ENCODE data around the gene PEAK1. TPM values are rescaled to one million over a fixed set of nuclear protein-coding genes. Genes with fewer than 3 reads are reported as not detected.

PEAK1 gene
- total and polyA plus RNA-seq, 2 donors (not counting 3 experiments of a cell fraction or from before 2014, with no cell fraction given) = 17.9 to 91.9 TPM

DNA sequence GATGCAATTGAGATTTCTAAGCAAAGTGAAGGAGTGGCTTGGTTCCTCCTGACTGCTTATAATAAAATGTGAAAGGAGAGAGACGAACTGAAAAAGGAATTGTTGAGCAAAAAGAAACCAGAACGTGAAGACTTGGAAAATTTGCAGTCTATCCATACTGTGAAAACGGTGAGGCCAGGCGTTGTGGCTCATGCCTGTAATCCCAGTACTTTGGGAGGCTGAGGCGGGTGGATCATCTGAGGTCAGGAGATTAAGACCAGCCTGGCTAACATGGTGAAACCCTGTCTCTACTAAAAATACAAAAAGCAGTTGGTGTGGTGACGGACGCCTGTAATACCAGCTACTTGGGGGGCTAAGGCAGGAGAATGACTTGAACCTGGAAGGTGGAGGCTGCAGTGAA lies 292.3 kb downstream of the PEAK1 start:
- intact Hi-C loops (cut with micrococcal nuclease) (no loop called here), dilution Hi-C loops (cut with MboI; ENCODE audit: extremely low pct_ligation_motif_present, low sequenced_read_pairs) (no loop called here)
- Histone ChIP-seq H3K4me2 (ENCODE audit: insufficient read depth, low read length) (no peak overlapping the region), H3K36me3 (ENCODE audit: control insufficient read depth in 2 of 2, extremely low read depth in 1 of 2, insufficient read depth in 2 of 2, low read length in 2 of 2) (no peaks in the 10 kb centered on the region), H3K9ac (replicated peaks; ENCODE audit: extremely low read depth, insufficient read depth, low read length) (no peak overlapping the region), H3K9me1 (replicated peaks; ENCODE audit: control insufficient read depth, extremely low read depth, insufficient read depth, low read length) (no peaks in the 10 kb centered on the region), H2AFZ (ENCODE audit: low read depth, low read length) (no peak overlapping the region), H3K9me3 (replicated peaks; ENCODE audit: control insufficient read depth, insufficient read depth, low read length) (no peaks in the 10 kb centered on the region), H3K79me2 (ENCODE audit: control insufficient read depth, insufficient read depth, low read length) (no peaks in the 10 kb centered on the region), H3K4me1 (ENCODE audit: control insufficient read depth, extremely low read depth, insufficient read depth, low read length) (no peaks in the 10 kb centered on the region), H3K27ac (ENCODE audit: insufficient read depth, low read depth, low read length) (no peak overlapping the region), H3K27me3 (ENCODE audit: control insufficient read depth in 2 of 2, insufficient read depth in 2 of 2, low read length in 2 of 2) (no peaks in the 10 kb centered on the region), H3K4me3 (replicated peaks in 1 of 3; ENCODE audit: insufficient read depth in 1 of 3, low read depth in 1 of 3, low read length in 3 of 3) (no peak overlapping the region), H4K20me1 (replicated peaks; ENCODE audit: control insufficient read depth, extremely low read depth, insufficient read depth, low read length) (peaks cover 2% of the 10 kb centered on the region)
- FAIRE-seq = no peak
- POLR2A ChIA-PET = no interaction called here
- TF ChIP-seq POLR2AphosphoS5 (IDR thresholded peaks at IDR 0.05; ENCODE audit: insufficient read depth, low read depth, low read length) (no peak), EZH2 (IDR thresholded peaks at IDR 0.05; ENCODE audit: borderline replicate concordance, low read depth, low read length, severe bottlenecking) (no peak), POLR2A (IDR thresholded peaks at IDR 0.05; ENCODE audit: low read depth, low read length) (no peak), JUN (IDR thresholded peaks at IDR 0.05; ENCODE audit: borderline replicate concordance, insufficient read depth, insufficient read length, low read depth) (no peak), MYC (IDR thresholded peaks at IDR 0.05; ENCODE audit: low read depth, low read length) (no peak), GATA2 (IDR thresholded peaks at IDR 0.05; ENCODE audit: insufficient read depth, insufficient read length, low read depth, low read length) (no peak), FOS (IDR thresholded peaks at IDR 0.05; ENCODE audit: borderline replicate concordance, insufficient read depth, low read length) (no peak)
- TF ChIP-seq, protein P1, sequence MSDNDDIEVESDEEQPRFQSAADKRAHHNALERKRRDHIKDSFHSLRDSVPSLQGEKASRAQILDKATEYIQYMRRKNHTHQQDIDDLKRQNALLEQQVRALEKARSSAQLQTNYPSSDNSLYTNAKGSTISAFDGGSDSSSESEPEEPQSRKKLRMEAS (IDR thresholded peaks at IDR 0.05; ENCODE audit: insufficient read depth, insufficient read length) = no peak
- TF ChIP-seq, protein P2, sequence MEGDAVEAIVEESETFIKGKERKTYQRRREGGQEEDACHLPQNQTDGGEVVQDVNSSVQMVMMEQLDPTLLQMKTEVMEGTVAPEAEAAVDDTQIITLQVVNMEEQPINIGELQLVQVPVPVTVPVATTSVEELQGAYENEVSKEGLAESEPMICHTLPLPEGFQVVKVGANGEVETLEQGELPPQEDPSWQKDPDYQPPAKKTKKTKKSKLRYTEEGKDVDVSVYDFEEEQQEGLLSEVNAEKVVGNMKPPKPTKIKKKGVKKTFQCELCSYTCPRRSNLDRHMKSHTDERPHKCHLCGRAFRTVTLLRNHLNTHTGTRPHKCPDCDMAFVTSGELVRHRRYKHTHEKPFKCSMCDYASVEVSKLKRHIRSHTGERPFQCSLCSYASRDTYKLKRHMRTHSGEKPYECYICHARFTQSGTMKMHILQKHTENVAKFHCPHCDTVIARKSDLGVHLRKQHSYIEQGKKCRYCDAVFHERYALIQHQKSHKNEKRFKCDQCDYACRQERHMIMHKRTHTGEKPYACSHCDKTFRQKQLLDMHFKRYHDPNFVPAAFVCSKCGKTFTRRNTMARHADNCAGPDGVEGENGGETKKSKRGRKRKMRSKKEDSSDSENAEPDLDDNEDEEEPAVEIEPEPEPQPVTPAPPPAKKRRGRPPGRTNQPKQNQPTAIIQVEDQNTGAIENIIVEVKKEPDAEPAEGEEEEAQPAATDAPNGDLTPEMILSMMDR (IDR thresholded peaks at IDR 0.05; ENCODE audit: extremely low read depth in 1 of 2, insufficient read depth in 1 of 2, low read depth in 1 of 2, low read length in 2 of 2) = no peak
- no TSS peak for BruUV-seq (replicated peaks)
- CTCF ChIA-PET = interaction anchor here (1.0 to 1.9 kb wide), 2 partner anchors 8 to 416 kb away, joined by 5 to 9 read pairs; no protein-coding TSS in a partner anchor
- DNase-seq (ENCODE audit: low read depth, low spot score) = no peak
